ENCODE data around the gene EEF1AKMT4. TPM values are rescaled to one million over a fixed set of nuclear protein-coding genes. Genes with fewer than 3 reads are reported as not detected.

EEF1AKMT4 gene
- total and polyA plus RNA-seq, 10 of the 15 experiments (the other 5 are each of a cell fraction or from before 2014, with no cell fraction given) = 7.5 to 26.8 (median 18.3) TPM

- DNase-seq (ENCODE audit: low read depth, low spot score) (no peak), FAIRE-seq (no peak), ATAC-seq (no peak; the same call in 2 of the 3 replicates)
- Histone ChIP-seq H2AFZ (ENCODE audit: control insufficient read depth, low read depth, low read length) (no peak overlapping the region), H4K20me1 (ENCODE audit: control insufficient read depth, insufficient read depth) (no peaks in the 10 kb centered on the region), H3K36me3 (ENCODE audit: control insufficient read depth in 2 of 2, insufficient read depth in 2 of 2, low read length in 1 of 2) (no peaks in the 10 kb centered on the region), H3K9ac (ENCODE audit: control insufficient read depth, insufficient read depth, low read length) (no peak overlapping the region), H3K9me3 (replicated peaks; ENCODE audit: control insufficient read depth, insufficient read depth, low read length) (no peaks in the 10 kb centered on the region), H3K79me2 (ENCODE audit: control insufficient read depth, insufficient read depth, low read length) (no peaks in the 10 kb centered on the region), H3K27me3 (replicated peaks in 1 of 2; ENCODE audit: control insufficient read depth in 2 of 2, insufficient read depth in 2 of 2, low read length in 1 of 2) (peaks cover 16 to 18% of the 10 kb centered on the region in 2 experiments), H3K4me1 (ENCODE audit: control insufficient read depth, insufficient read depth, low read length) (no peaks in the 10 kb centered on the region), H3K4me3 (no peak overlapping the region), H3K27ac (ENCODE audit: control insufficient read depth, insufficient read depth) (no peak overlapping the region), H3K4me2 (ENCODE audit: control insufficient read depth, insufficient read depth) (no peak overlapping the region)
- ChIA-PET CTCF (interaction anchor here (0.6 to 4.4 kb wide), 18 partner anchors 9 to 336 kb away, joined by 3 to 69 read pairs (median 5); partner anchors contain the start of genes ABCF3 and EEF1AKMT4), RAD21 (ENCODE audit: unreplicated experiment) (interaction anchor here (0.9 to 2.3 kb wide), 8 partner anchors 9 to 92 kb away, joined by 3 to 17 read pairs (median 5); partner anchors contain the start of gene EEF1AKMT4), SMC1A (ENCODE audit: uncharacterized antibody, unreplicated experiment) (interaction anchor here (0.6 to 3.7 kb wide), 9 partner anchors 9 to 333 kb away, joined by 3 to 15 read pairs (median 4); partner anchors contain the start of gene EEF1AKMT4), POLR2A (no interaction called here)
- in situ Hi-C loops (cut with MboI) (no loop called here), intact Hi-C loops (cut with micrococcal nuclease; ENCODE audit: unreplicated experiment) (no loop called here)
- 44% methylated on average over 11 of the region's 12 CpGs for WGBS (ENCODE audit: insufficient coverage, insufficient replicate concordance, low lambda C conversion rate, missing lambda C conversion rate)
- no peak for TF ChIP-seq IRF5 (IDR thresholded peaks at IDR 0.05; ENCODE audit: borderline replicate concordance)
- no peak for TF ChIP-seq WRNIP1 (IDR thresholded peaks at IDR 0.05; ENCODE audit: borderline replicate concordance, low read depth, low read length)
- TF ChIP-seq EED (IDR thresholded peaks at IDR 0.05; ENCODE audit: low read depth) = no peak
- no peak for TF ChIP-seq SMC3 (IDR thresholded peaks at IDR 0.05; ENCODE audit: borderline replicate concordance, low read length)
- no peak for TF ChIP-seq NBN (IDR thresholded peaks at IDR 0.05)
- no peak for TF ChIP-seq NR2C1 (IDR thresholded peaks at IDR 0.05)
- TF ChIP-seq BCL3 (IDR thresholded peaks at IDR 0.05; ENCODE audit: borderline replicate concordance, insufficient read depth, low read depth, low read length, poor library complexity, severe bottlenecking) = no peak
- TF ChIP-seq NFIC (IDR thresholded peaks at IDR 0.05; ENCODE audit: low read depth, low read length) = no peak
- no peak for TF ChIP-seq SREBF2 (IDR thresholded peaks at IDR 0.05; ENCODE audit: low read length)
- no peak for TF ChIP-seq SUZ12 (IDR thresholded peaks at IDR 0.05; ENCODE audit: unreplicated experiment)
- no peak for TF ChIP-seq EGR1 (IDR thresholded peaks at IDR 0.05; ENCODE audit: borderline replicate concordance in 1 of 2, low read depth in 2 of 2, low read length in 2 of 2)
- no peak for TF ChIP-seq SMAD1 (IDR thresholded peaks at IDR 0.05; ENCODE audit: low read depth, partially characterized antibody)
- no peak for TF ChIP-seq TCF3 (IDR thresholded peaks at IDR 0.05; ENCODE audit: borderline replicate concordance, insufficient read depth, low read depth, low read length)
- TF ChIP-seq ZZZ3 (IDR thresholded peaks at IDR 0.05; ENCODE audit: control insufficient read depth, insufficient read length, low read depth) = no peak
- no peak for TF ChIP-seq E2F8 (IDR thresholded peaks at IDR 0.05; ENCODE audit: low read depth, partially characterized antibody)
- BruUV-seq (replicated peaks) = no TSS peak
Measured at GRCh38 chr3:184228376-184229137, 20.9 kb upstream of the EEF1AKMT4 start.
